Thyroid gland (tissue), 4 donors: ENCODE measurements around the gene SEMA5A. TPM values are rescaled to one million over a fixed set of nuclear protein-coding genes. Genes with fewer than 3 reads are reported as not detected.

Source experiments
- DNase-seq, 2 donors: peaks; one replicate each; pipeline ENCODE4 v3.0.0-alpha.2; 2019
- H3K27ac ChIP-seq, 3 donors: fragments of 200-600 bp; sonication (generic); 1 replicate in 2 of 3; 2 replicates in 1 of 3; pipeline ENCODE4 v1.5.1; 2016 to 2019; ENCODE audit warnings: mild to moderate bottlenecking in 1 of 3, moderate library complexity in 1 of 3
- H3K27me3 ChIP-seq: fragments of 200-600 bp; sonication (generic); one replicate; pipeline ENCODE4 v1.5.1; 2019
- H3K36me3 ChIP-seq, 2 donors: fragments of 200-600 bp; sonication (generic); one replicate each; pipeline ENCODE4 v1.5.1; 2016 to 2019
- H3K4me1 ChIP-seq, 2 donors: fragments of 200-600 bp; sonication (generic); one replicate each; pipeline ENCODE4 v1.5.1; 2017 to 2019
- H3K4me3 ChIP-seq, 3 donors: fragments of 200-600 bp; sonication (generic); replicated peaks in 1 of 3; 1 replicate in 2 of 3; 2 replicates in 1 of 3; pipeline ENCODE4 v1.5.1; 2016; ENCODE audit warnings: mild to moderate bottlenecking in 1 of 3
- H3K9me3 ChIP-seq: fragments of 200-600 bp; sonication (generic); one replicate; pipeline ENCODE4 v1.5.1; 2017
- CTCF ChIP-seq, 6 experiments: fragments of 200-600 bp in 3 of 6; fragments of 450-650 bp in 3 of 6; sonication (generic) in 3 of 6; IDR thresholded peaks; one replicate each; pipeline ENCODE4 v1.5.1; 2016 to 2019; ENCODE audit warnings: antibody characterized with exemption in 6 of 6, mild to moderate bottlenecking in 2 of 6, inconsistent platforms in 1 of 6, moderate library complexity in 1 of 6
- POLR2A ChIP-seq, 2 donors: fragments of 450-650 bp; IDR thresholded peaks; one replicate each; pipeline ENCODE4 v1.6.1; 2017; ENCODE audit warnings: antibody characterized with exemption in 2 of 2, mild to moderate bottlenecking in 2 of 2, moderate library complexity in 1 of 2
- WGBS, 2 donors: methylation state at CpG; one replicate each; pipeline ENCODE4 v1.1.5; 2017; 5-methylcytosine and 5-hydroxymethylcytosine counted together
- intact Hi-C: fragments of 100-400 bp; cut with DNase I; formaldehyde crosslinking; loops from one replicate; pipeline ENCODE4 v1.15.1; 2023
- total RNA-seq, 4 donors: library from RNA; depleted of rRNA; stranded (reverse); fragments of >200 nt; gene quantifications; one replicate each; pipeline ENCODE4 v1.2.3, GENCODE V29; 2016

Gene SEMA5A
- total RNA-seq, 4 donors from 2014 or later, result 1.8 to 8.4 (median 3.8) TPM

- H3K4me1 ChIP-seq, result no peaks in the 10 kb centered on the region
- no peaks in the 10 kb centered on the region for H3K36me3 ChIP-seq
- H3K27me3 ChIP-seq, result no peaks in the 10 kb centered on the region
- 96 to 97% methylated on average over 1 of the region's 1 CpG for WGBS, 2 donors
- H3K9me3 ChIP-seq, result no peaks in the 10 kb centered on the region
- TF ChIP-seq CTCF (IDR thresholded peaks at IDR 0.05) (no peak), POLR2A (IDR thresholded peaks at IDR 0.05) (no peak)
- no peak overlapping the region for H3K27ac ChIP-seq
- H3K4me3 ChIP-seq, result no peak overlapping the region
- intact Hi-C loops, result no loop called here
- DNase-seq, result no peak
Measured at GRCh38 chr5:9331372-9331771, 214.5 kb downstream of the SEMA5A start.

- Histone ChIP-seq H3K27me3 (no peaks in the 10 kb centered on the region), H3K27ac (no peak overlapping the region), H3K9me3 (no peaks in the 10 kb centered on the region), H3K4me1 (no peaks in the 10 kb centered on the region), H3K36me3 (no peaks in the 10 kb centered on the region), H3K4me3 (no peak overlapping the region)
- TF ChIP-seq POLR2A (IDR thresholded peaks at IDR 0.05), result no peak
- no peak for TF ChIP-seq CTCF (IDR thresholded peaks at IDR 0.05)
- intact Hi-C loops, result no loop called here
- 51 to 58% methylated on average over 4 of the region's 4 CpGs for WGBS, 2 donors
- no peak for DNase-seq
Measured at GRCh38 chr5:9329125-9329524, 216.8 kb downstream of the SEMA5A start.

GRCh38 chr5:9325549-9325948 is 220.3 kb downstream of the SEMA5A start:
- no peaks in the 10 kb centered on the region for H3K4me1 ChIP-seq
- H3K4me3 ChIP-seq, result no peak overlapping the region
- WGBS, 2 donors, result 91 to 95% methylated on average over 4 of the region's 4 CpGs
- no peak for DNase-seq
- H3K36me3 ChIP-seq, result no peaks in the 10 kb centered on the region
- TF ChIP-seq CTCF (IDR thresholded peaks at IDR 0.05) (no peak), POLR2A (IDR thresholded peaks at IDR 0.05) (no peak)
- H3K27ac ChIP-seq, result no peak overlapping the region
- no peaks in the 10 kb centered on the region for H3K9me3 ChIP-seq
- H3K27me3 ChIP-seq, result no peaks in the 10 kb centered on the region
- intact Hi-C loops, result no loop called here

GRCh38 chr5:9324348-9325077 is 221.4 kb downstream of the SEMA5A start:
- TF ChIP-seq POLR2A (IDR thresholded peaks at IDR 0.05) (no peak), CTCF (IDR thresholded peaks at IDR 0.05) (no peak)
- Histone ChIP-seq H3K9me3 (no peaks in the 10 kb centered on the region), H3K27ac (no peak overlapping the region), H3K36me3 (no peaks in the 10 kb centered on the region), H3K4me1 (no peaks in the 10 kb centered on the region), H3K4me3 (no peak overlapping the region), H3K27me3 (no peaks in the 10 kb centered on the region)
- 72 to 77% methylated on average over 2 of the region's 2 CpGs for WGBS, 2 donors
- DNase-seq, result no peak
- intact Hi-C loops, result no loop called here

- Histone ChIP-seq H3K9me3 (no peaks in the 10 kb centered on the region), H3K27me3 (no peaks in the 10 kb centered on the region), H3K4me3 (no peak overlapping the region), H3K4me1 (no peaks in the 10 kb centered on the region), H3K27ac (no peak overlapping the region), H3K36me3 (no peaks in the 10 kb centered on the region)
- intact Hi-C loops, result no loop called here
- TF ChIP-seq POLR2A (IDR thresholded peaks at IDR 0.05) (no peak), CTCF (IDR thresholded peaks at IDR 0.05) (no peak)
- no peak for DNase-seq
- WGBS, 2 donors, result 96 to 98% methylated on average over 3 of the region's 3 CpGs
Measured at GRCh38 chr5:9320652-9321051, 225.2 kb downstream of the SEMA5A start.
